ENCODE measurements around the gene TDRD6.
"Not testable (repeated sequence)": the region's sequence is repeated elsewhere in the genome, so short reads cannot be mapped to it uniquely, and the experiment has no call there.

GRCh38 chr6:46648108-46648507 is 39.6 kb upstream of the TDRD6 start:
- not testable (repeated sequence) for TF ChIP-seq POLR2A (IDR thresholded peaks at IDR 0.05); POLR2AphosphoS5 (IDR thresholded peaks at IDR 0.05); EP300 (IDR thresholded peaks at IDR 0.05; ENCODE audit: low read depth)
- TF ChIP-seq, protein P1, sequence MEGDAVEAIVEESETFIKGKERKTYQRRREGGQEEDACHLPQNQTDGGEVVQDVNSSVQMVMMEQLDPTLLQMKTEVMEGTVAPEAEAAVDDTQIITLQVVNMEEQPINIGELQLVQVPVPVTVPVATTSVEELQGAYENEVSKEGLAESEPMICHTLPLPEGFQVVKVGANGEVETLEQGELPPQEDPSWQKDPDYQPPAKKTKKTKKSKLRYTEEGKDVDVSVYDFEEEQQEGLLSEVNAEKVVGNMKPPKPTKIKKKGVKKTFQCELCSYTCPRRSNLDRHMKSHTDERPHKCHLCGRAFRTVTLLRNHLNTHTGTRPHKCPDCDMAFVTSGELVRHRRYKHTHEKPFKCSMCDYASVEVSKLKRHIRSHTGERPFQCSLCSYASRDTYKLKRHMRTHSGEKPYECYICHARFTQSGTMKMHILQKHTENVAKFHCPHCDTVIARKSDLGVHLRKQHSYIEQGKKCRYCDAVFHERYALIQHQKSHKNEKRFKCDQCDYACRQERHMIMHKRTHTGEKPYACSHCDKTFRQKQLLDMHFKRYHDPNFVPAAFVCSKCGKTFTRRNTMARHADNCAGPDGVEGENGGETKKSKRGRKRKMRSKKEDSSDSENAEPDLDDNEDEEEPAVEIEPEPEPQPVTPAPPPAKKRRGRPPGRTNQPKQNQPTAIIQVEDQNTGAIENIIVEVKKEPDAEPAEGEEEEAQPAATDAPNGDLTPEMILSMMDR (IDR thresholded peaks at IDR 0.05) = not testable (repeated sequence)

Measured in transverse colon (tissue), 4 donors.